Putamen (tissue), 1 donor: ENCODE measurements around the gene RAB4A.
A peak's percentile ranks its signal among the peaks of the same experiment; 100 is the strongest.

Source experiments
- DNase-seq: peaks from one replicate; pipeline ENCODE4 v3.0.0-alpha.2; 2016; ENCODE audit warnings: low spot score

RAB4A gene

DNA sequence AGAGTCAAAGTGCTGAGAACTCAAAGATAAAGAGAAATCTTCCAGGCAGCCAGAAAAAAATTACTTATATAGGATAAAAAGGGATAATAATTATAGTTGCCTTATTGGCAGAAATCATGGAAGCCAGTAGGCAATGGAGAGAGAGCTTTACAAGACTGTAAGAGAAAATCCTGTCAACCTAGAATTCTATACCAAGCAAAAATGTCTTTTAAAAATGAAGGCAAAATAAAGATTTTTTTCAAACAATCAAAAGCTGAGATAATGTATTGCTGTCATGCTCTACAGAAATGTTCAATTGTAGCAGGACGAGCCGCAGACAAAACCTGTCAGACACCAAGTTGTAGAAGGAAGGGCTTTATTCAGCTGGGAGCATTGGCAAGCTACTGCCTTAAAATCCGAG, 26.8 kb upstream of the RAB4A start:
- DNase-seq = no peak

DNA sequence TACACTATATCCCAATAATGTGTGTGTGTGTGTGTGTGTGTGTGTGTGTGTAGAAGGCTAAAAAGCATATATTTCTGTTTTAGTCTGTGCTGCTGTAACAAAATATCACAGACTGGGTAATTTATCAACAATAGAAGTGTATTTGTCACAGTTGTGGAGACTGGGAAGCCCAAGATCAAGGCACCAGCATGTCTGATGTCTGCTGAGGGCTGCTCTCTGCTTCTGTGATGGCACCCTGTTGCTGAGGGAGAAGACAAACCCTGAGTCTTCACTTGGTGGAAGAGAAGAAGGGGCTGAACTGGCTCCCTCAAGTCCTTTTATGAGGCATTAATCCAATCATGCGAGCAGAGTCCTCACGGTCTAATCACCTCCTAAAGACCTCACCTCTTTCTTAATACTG, 23.0 kb upstream of the RAB4A start:
- DNase-seq = no peak

DNA sequence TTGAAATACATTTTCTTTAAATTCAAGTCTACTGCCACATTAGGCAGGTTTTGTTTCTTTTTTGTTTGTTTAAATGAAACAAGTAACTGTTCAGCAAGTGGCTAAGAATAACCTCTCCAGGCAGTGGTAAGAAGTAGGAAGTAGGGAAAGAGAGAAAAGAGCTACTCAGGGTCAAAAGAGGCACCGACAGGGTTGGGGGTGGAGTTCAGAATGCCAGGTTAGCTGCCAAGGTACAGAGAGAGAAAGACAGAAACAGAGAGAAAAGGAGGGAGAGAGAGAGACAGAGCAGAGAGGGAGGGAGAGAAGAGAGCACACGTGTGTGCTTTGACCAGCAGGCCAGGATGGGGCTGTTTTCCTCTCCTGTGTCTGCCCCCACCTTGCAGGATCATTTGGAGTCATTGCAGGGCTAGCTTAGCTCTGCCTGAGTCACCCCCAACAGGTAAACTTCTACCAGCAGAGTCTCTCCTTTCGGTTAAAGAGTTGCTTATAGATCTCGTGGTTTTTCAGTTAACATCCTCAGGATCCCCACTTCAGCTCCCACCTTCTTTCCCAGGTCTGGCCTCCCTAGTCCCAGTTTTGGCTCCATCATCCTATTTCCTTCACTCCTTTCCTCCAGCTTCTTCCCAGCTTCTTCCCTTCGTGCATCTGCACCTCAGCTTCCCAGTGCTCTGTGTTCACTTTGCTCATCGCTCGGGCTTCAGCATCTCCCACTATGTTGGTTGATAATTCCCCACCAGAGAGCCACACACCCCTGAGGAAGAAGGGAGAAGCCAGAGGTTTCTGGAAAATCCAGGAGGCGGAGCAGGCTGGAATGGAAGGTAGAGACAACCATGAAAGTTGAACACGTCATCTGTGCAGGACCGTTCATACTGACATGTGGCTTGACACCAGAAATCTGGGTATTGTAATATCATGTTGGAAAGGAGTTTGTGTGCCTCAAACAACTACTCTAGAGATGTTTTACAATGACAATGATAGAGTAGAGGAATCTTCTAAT, 21.8 kb upstream of the RAB4A start:
- DNase-seq = no peak

DNA sequence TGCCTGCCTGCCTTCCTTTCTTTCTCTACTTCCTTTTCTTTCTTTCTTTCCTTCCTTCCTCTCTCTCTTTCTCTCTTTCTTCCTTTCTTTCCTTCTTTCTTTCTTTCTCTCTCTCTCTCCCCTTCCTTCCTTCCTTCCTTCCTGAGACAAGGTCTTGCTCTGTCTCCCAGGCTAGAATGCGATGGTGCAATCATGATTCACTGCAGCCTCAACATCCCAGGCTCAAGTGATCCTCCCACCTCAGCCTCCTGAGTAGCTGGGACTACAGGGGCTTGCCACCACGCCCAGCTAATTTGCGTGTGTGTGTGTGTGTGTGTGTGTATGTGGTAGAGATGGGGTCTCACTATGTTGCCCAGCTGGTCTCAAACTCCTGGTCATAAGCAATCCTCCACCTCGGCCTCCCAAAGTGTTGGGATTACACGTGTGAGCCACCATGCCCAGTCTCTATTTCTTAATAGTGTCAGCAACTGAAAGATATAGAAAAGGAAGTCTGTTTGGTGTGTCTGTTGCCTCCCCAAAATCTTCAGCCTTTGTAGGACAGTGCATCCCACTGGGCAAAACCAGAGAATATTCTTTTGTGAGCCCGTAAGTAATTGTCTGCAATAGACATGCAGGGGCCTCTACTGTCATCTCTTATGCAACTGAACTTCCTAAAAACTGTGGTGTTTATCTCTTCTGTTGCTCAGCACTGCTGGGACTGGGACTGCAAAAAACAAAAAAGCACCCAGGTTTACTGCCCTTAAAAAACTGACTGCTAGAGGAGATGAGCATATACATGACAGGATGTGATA, 20.9 kb upstream of the RAB4A start:
- DNase-seq = no peak

DNA sequence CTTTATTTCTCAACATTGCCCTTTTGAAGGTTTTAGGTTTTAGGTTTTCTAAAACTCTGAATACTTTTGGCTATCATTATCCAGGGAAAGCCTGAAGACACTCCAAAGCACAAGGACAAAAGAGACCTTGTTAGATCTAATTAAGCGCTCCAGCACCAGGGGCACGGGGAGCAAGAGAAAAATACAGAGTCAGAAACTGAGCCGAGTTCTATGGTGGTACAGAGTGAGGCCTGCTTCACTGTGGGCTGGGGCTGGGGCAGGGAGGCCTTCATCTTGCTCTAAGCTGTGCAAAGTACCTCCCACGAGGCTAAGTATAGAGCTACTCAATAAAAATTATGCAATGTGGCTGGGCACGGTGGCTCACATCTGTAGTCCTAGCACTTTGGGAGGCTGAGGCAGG, 19.7 kb upstream of the RAB4A start:
- DNase-seq = peak; percentile 55

DNA sequence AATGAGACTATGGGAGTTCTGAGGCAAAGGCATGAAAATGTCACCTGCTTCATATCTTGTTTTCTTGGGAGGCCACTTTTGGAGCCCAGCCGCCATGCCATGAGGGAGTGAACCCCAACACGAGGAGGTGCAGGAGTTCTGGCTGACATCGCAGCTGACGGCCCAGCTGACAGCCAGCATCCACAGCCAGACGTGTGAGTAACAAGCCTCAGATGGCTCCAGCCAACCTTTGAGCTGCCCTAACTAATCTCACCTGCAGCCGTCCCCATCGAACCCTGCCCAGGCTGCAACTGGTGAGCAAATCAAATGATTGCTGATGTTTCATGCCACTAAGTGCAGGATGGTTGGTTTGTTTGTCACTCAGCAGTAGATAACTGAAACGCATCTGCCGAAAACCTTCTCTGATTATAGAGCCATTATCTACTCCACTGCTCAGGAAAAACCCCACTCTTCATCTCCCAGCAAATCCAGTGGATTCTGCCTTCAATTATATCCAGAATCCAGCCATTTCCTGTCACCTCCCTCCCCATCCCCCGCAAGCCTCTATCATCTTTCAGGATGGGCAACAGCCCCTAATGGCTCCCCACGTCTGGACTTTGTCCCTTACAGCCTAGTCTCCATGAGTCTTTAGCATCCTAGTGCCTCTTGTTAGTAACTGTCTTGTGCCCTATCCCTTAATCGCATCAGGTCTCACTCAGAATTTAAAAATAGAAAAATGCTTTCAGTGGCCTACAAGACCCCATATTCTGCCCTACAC, 18.5 kb upstream of the RAB4A start:
- DNase-seq = no peak

DNA sequence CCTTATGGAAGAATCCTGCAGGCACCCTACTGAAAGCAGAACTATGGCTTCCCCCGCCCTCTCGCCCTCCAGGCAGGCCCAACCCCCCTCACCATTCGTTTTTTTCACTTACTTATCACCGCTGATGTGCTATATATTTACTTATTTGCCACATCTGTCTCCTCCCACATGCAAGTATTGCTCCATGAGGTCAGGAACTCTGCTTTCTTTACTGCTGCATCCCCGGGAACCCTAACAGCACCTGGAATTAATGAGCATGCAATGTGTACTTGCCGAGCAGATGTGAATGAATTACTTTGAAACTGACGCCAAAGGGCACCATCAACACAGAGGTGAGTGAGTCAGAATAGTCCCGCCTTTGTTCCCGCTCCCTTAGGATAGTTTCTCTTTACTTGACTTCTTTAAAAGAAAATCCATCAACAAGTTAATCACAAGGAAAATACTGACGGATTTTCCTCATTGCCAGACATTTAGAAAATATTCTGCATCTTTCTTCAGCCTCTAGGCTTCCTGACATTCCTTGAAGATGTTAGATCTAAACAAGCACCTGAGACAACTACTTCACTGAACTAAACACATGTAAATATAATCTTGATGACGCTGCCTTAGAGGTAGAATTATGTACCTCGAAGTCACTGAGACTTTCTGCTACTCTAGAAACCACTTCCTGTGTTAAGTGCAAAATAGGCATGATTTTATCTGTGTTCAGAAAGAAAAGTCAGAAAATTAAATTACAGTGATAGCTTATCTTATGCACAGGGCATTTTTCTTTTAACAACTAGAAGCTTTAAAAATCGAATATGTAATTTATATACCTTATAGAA, 17.5 kb upstream of the RAB4A start:
- no peak for DNase-seq

DNA sequence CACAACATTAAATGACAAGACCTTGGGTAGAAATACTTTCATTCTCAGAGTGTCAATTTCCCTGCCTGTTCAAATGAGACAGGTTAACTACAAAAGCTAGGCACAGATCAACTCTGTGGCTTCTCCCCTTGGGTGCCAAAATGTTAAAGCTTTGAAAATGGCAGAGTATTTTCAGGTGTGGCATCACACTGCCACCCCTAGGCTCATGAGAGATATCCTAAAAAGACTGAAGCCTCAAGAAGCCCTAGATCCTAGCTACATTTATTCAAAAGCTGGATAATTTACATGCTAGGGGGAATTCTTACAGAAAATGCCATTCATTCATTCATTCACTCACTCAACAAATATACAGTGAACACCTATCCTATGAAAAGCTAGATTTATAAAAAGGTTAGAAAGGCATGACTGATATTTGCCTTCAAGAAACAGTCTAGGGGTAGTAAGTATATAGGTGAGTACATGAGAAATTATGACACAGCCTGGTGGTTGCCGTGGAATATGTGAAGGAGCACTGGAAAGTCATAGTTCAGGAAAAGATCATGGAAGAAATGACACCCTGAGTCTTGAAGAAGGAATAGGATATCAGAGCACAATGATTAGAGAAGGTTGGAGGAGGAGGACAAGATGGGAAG, 15.9 kb upstream of the RAB4A start:
- no peak for DNase-seq

DNA sequence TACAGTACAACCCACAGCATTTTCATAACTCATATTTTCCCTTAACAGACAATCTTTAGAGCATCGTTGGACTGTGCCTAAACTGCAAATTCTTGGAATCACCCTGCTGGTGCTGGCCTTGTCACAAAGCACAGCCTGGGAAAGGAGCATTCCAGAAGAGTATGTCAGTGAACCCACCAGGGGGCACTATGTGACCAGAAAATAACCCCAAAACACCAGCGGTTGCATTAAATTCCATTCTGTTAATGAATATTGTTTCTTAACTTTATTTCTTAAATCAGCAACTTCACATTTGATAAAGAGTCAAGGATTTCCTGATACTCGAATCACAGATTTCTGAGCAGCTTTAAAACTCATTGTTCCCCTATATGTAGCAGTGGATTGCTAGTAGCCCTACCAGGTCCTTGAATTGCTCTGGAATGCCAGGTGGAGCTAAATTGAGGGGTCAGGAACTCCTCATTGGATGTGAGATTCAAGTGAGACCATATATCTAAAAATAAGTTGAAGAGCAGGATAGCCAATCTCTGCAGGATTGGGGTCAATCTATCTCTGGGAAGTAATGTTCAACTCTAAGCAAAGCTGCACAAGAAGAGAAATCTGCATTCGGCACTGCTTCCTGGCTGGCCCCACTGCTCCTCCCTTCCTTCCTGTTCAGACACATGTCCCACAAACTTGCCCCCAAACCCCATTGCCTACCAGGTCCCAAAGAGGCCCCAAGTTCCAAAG, 12.7 kb upstream of the RAB4A start:
- DNase-seq = peak; percentile 87

DNA sequence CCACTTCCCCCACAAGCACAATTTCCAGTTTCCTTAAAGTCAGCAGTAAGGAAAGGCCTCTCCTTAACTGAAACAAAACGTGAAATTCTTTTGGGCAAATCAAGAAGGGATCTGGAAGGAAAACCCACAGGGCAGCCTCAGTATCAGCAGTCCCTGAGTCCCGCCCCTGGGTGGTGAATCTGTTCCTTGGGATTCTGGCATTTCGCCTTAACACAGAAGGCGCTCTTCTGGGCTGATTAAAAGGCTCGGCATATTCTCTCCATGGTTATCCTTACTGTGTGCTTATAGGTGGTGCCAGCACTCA, 12.2 kb upstream of the RAB4A start:
- no peak for DNase-seq

DNA sequence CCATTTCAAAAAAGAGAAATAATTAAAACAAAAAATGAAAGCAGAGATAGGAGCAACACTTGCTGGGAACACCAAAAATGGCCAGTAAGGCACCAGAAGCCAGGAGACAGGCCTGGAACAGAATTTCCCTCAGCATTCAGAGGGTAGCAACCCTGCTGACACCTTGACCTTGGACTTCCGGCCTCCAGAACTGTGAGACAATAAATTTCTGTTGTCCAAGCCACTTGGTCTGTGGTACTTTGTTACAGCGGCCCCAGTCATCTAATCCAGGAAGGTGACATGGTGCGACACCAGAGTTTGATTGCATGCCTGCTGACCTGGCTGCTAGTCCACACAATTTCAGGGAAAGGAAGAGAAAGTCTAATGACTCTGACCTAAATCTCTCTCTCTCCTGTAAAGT, 10.6 kb upstream of the RAB4A start:
- no peak for DNase-seq

DNA sequence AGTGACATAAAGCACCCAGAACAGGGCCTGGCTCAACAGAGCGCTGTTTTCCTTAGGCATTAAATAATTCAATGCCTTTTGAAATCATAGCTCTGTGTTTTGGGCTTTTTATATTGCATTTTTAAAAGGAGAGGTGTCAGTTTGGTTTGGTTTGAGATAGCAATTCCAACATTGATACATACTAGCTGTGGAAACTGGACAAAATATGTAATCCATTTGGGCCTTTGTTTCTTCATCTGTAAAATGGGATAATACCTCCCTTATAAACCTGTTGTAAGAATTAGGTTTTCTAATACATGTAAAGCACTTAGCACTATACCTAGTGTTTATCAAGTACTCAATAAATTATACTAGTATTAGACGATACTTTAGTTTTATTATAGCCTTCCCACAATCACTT, 8.7 kb upstream of the RAB4A start:
- no peak for DNase-seq

DNA sequence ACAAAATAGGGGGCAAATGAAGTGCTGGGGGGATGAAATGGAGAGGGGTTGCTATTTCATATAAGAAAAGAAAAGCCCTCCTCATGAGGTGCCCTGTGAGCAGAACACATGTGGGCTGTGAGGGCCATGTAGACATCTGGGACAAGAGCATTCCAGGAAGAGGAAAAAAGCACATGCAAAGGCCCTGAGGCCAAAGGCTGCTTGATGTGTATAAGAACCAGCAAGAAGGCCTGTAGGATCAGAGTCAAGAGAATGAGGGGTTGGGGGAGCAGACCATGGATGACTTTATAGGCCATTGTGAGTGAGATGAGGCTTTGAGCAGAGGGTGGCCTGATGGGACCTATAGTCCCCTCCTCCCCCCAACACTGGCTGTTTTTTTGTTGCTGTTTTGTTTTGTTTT, 7.7 kb upstream of the RAB4A start:
- DNase-seq = no peak

DNA sequence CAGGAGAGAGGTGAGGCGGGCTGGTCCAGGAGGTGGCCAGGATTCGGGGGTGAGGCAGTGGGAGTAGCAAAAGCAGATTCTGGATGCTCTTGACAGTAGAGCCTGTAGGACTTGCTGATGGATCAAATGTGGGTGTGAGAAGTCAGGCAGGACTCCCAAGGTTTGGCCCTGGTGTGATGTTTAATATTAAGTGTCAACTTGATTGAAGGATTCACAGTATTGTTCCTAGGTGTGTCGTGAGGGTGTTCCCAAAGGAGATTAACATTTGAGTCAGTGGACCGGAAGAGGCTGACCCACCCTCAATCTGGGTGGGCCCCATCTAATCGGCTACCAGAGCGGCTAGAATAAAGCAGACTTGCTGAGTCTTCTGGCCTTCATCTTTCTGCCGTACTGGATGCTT, 6.8 kb upstream of the RAB4A start:
- DNase-seq = no peak

DNA sequence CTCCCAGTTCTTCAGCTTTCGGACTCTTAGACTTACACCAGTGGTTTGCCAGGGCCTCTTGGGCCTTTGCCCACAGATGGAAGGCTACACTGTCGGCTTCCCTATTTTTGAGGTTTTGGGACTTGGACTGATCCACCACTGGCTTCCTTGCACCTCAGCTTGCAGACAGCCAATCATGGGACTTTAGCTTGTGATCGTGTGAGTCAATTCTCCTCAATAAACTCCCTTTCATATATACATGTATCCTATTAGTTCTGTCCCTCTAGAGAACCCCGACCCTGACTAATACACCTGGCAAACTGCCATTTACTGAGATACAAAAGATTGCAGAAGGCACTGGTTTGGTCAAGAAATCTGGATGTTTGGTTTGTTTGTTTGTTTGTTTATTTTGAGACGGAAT, 6.4 kb upstream of the RAB4A start:
- no peak for DNase-seq

DNA sequence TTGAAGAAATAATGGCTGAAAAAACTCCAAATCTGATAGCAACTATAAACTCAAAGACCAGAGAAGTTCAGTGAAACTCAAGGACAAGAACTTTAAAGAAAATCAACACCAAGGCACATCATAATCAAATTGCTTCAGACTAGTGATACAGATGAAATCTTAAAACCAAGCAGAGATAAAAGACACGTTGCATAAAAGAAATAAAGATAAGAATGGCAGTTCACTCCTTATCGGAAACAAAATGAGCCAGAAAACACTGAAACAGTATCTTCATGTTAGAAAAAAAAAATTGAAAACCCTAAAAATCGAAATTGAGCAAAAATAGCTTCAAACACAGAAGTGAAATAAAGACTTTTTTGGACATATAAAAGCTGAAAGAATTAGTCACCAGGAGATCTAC, 4.6 kb upstream of the RAB4A start:
- DNase-seq = no peak

DNA sequence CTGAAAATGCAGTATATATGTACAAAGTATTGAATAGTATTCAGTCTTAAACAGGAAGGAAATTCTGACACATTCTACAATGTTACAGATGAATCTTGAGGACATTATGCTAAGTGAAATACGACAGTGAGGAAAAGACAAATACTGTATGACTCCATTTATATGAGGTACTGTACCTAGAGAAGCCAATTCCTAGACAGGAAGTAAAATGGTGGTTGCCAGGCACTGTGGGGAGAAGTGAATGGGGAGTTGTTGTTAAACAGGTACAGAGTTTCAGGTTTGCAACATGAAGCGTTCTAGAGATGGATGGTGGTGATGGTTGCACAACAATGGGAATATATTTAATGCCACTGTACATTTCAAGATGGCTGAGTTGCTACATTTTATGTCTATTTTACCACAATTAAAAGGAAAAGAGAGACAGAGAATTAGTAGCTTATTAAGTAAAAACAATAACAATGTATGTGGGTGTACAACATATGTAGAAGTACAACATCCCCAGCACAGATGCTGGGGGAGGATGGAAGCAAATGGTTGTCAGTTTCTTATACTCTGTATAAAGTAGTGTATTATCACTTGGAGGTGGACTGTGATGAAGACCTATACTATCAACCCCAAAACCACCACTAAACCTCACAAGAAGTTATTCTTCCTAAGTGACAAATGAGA, 3.9 kb upstream of the RAB4A start:
- DNase-seq = no peak

DNA sequence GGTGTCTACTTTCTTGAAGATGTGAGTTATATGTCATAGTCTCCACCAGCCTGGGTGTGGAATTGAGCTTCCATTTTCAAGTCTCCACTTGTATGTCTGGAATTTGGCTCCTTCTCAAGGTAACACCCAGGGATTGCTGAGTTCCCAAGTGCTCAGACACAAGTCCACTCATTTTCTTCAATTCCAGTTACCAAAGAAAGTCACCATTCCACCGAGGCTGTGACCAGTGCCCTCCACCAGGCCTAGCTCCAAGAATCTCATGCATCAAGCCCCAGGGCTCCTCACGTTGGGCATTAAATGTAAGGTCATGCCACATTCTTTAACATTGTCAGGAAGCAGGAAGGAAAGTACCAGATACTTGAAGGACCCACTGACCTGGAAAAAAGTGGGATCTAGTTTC, 2.4 kb upstream of the RAB4A start:
- DNase-seq = no peak

DNA sequence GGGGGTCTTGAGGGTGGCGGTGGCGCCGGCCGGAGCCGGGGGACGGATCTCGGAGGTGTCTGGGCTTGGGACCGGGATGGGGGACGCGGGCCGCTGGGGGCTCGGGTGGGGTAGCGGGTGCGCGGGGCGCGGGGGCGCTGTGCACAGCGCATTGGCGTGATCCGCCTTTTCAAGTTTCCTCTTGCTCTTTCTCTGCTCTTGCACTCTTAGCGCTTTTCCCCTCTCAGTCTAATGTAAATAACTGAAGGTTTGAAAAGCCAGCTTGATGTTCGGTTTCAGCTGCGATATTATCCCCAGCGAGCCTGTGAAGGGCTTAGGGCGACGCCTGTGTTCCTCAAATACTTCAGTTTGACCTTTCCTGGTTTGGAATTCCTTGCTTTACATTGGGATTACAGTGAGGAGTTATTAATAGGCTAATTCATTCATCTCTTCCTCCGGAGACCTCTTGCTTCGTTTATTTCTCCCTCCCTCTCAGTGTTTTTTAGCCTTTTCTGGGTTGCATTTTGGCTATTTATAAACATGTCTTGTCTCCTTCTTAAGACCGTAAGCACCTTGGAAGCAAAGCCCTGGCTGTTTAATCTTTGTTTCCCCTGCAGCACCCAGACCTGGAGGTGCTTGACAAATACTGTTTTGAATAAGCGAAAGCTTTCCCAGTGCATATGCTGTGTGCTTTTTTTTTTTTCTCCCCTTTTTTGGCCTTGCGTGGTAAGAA, 693 bp downstream of the RAB4A start:
- DNase-seq = peak; percentile 47
